Islet of Langerhans (tissue), 1 donor: ENCODE results near the gene OR8H3.
"Not testable (repeated sequence)": the region's sequence is repeated elsewhere in the genome, so short reads cannot be mapped to it uniquely, and the experiment has no call there.

Source experiments
- FAIRE-seq: peaks from one replicate; lab custom pipeline; 2011; peaks lifted over from hg19 to GRCh38; lab: Jason Lieb, UNC

The OR8H3 gene

DNA sequence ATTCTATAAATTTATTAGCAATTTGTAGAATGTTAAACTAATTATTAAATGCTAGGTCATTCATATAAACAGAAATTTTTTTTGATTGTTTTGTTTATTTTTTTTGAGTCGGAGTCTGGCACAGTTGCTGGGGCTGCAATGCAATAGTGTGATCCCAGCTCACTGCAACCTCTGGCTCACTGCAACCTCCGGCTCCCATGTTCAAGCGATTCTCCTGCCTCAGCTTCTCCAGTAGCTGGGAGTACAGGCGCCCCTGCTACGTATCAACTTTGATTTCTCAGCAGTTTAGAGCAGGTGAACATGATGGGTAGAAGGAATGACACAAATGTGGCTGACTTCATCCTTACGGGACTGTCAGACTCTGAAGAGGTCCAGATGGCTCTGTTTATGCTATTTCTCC, at the start of gene OR8H3:
OR8H3 (plus strand) TSS at position 301 of the 400 bp plus-strand sequence; CDS start at position 301, 0 bp downstream.
- no peak for FAIRE-seq

DNA sequence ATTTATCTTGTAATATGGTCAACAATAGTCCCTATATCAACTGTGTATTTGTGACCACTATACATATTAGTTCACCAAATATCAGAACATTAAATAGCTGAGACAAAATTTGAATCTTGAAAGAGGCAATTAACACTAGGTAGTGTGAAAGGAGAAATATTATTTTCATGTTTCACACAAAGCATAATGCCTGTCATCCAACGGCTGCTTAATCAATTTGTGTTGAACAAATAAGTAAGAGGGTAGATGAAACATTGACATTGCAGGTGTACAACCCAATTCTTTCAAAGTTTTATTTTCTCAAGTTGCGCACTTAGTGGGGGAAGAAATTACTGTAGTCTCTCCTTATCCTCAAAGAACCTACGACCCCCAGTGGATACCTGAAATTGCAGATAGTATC, 32.5 kb upstream of the OR8H3 start:
- FAIRE-seq, result no peak

DNA sequence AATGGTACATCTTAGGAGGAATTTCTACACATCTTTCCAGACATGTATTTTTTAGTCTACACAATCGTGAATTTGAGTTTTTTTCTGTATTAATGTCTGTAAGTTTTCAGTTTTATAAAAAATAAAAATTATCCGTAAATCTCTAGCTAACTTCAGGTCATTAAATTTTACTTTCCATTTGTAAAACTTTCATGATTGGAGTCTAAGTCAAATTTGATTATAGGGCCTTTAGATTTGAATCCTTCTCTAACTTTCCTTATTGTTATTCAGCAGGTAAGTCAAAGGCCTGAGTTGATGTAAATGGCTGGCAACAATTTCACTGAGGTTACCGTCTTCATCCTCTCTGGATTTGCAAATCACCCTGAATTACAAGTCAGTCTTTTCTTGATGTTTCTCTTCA, 29.2 kb upstream of the OR8H3 start, which contains the start of gene OR8I2:
OR8I2 (plus strand) TSS at position 301 of the 400 bp plus-strand sequence; CDS start at position 301, 0 bp downstream.
- FAIRE-seq, result no peak

DNA sequence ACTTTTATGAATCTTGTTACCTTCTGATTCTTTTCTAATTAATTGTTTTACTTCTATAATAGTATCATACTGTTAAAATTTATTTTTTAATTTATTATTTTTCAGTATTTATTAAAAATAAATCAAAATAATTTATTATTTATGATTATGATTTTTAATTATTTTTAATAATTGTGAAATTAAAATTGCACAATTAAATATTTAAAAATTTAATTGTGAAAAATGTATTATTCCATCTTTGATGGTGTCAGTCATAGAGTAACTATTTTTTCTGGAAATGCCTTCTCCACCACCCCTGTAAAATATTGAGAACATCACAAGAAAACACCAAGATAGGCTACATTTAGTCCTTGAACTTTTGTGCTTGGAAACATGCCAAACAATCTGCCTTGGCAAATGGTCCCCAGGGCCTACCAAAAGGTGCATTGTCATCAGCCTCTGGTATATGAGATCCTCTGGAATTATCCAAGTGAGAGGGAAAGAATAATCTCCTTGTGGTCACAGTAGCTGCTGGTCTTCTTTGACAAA, 18.9 kb upstream of the OR8H3 start, which contains the start of gene OR8H2:
OR8H2 (plus strand) TSS at position 478 of the 528 bp plus-strand sequence. CDS start 1,356 bp downstream, outside the sequence.
- no peak for FAIRE-seq

GRCh38 chr11:56140151-56140661, 18.0 kb downstream of the OR8H3 start, which contains the start of gene OR8J3:
Gene OR8J3 (minus strand): TSS chr11:56140201. CDS start chr11:56137718, 2,483 bp downstream.
- FAIRE-seq, result no peak

DNA sequence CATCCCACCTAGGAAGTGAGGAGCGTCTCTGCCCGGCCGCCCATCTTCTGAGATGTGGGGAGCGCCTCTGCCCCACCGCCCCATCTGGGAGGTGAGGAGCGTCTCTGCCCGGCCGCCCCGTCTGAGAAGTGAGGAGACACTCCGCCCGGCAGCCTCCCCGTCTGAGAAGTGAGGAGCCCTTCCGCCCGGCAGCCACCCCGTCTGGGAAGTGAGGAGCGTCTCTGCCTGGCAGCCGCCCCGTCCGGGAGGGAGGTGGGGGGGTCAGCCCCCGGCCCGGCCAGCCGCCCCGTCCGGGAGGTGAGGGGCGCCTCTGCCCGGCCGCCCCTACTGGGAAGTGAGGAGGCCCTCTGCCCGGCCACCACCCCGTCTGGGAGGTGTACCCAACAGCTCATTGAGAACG, 21.5 kb downstream of the OR8H3 start:
- FAIRE-seq, result not testable (repeated sequence)

GRCh38 chr11:56151376-56151775, 29.2 kb downstream of the OR8H3 start:
- FAIRE-seq, result no peak

DNA sequence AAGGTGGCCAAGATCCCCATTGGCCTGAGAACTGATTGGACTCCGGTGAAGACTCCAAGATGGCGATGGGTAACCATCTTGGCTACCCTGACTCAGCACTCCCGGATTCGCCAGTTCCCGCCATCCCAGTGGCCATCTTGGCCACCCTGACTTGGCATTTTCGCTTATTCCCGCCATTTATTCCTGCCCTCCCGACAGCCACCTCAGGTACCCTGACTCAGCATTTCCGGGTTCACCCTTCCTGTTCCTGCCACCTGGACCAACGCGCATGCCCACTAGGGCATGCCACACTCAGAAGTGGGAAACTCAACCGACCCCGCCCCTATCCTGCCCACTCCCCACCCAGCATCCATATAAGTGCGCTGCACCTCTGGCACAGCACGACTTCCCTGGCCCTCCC, 30.2 kb downstream of the OR8H3 start:
- FAIRE-seq, result no peak

GRCh38 chr11:56160217-56160616, 38.0 kb downstream of the OR8H3 start, which contains the start of gene OR8K5:
Gene OR8K5 (minus strand): TSS chr11:56160317. CDS start chr11:56160317, 0 bp downstream.
- no peak for FAIRE-seq

DNA sequence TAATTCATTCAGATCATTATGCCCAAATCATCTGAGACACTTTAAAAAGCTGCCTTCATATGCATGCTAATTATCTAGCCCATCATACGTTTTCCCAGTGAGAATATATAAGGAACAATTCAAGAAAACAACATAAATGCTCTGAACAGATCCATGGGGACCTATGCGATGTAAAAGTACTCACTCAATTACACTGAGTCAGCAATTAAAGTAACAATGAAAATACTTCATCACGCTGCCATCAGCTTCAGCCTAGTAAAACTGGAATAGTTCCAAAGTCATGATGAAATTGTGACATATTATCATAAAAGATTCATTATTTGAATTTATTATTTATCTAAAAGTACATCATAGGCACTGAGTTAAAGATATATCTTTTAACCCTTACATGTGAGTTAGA, 41.6 kb downstream of the OR8H3 start:
- FAIRE-seq, result no peak

GRCh38 chr11:56172256-56172830, 50.2 kb downstream of the OR8H3 start:
- FAIRE-seq, result no peak
